Measurements from ENCODE around the gene SPATA31C2. TPM values are rescaled to one million over a fixed set of nuclear protein-coding genes. Genes with fewer than 3 reads are reported as not detected.

SPATA31C2 gene
- total and polyA plus RNA-seq, 7 experiments from 2014 or later = 0.17 TPM; not detected in 6

- peaks cover 10 to 44% (median 19%) of the 10 kb centered on the region in 5 donors for H3K27me3 Mint-ChIP-seq
- Histone ChIP-seq H3K4me1 (ENCODE audit: control insufficient read depth in 2 of 2, insufficient read depth in 2 of 2, low read length in 2 of 2) (no peaks in the 10 kb centered on the region), H3K36me3 (ENCODE audit: control insufficient read depth in 2 of 3, insufficient read depth in 3 of 3, low read length in 3 of 3) (no peaks in the 10 kb centered on the region), H3K9me3 (ENCODE audit: control insufficient read depth in 2 of 3, low read length in 3 of 3) (no peaks in the 10 kb centered on the region), H3K4me3 (ENCODE audit: low read length) (no peak overlapping the region), H3K27ac (ENCODE audit: low read depth, low read length) (no peak overlapping the region), H3K27me3 (ENCODE audit: control insufficient read depth in 2 of 2, insufficient read depth in 2 of 2, low read length in 2 of 2) (peaks cover 0 to 3% of the 10 kb centered on the region in 2 donors)
- no peak for ATAC-seq
- peaks cover 0 to 11% (median 0%) of the 10 kb centered on the region in 11 donors for H3K9me3 Mint-ChIP-seq
- CTCF ChIA-PET = no interaction called here
- H3K4me3 Mint-ChIP-seq = peak overlapping the region in 1 of 10 donors; percentile 21
- H3K27ac Mint-ChIP-seq = no peak overlapping the region
- intact Hi-C loops (cut with micrococcal nuclease) = no loop called here
- H3K4me1 Mint-ChIP-seq = peaks cover 0 to 25% (median 13%) of the 10 kb centered on the region in 7 donors
- peaks cover 0 to 3% (median 0%) of the 10 kb centered on the region in 5 donors for H3K36me3 Mint-ChIP-seq
- POLR2A ChIA-PET = no interaction called here
- no peak for DNase-seq
These were observed 41.9 kb upstream of the SPATA31C2 start for GRCh38 chr9:88180081-88180765.

GRCh38 chr9:88179062-88179521, 40.8 kb upstream of the SPATA31C2 start:
- DNase-seq (peak in 1 of 9 donors; percentile 22), ATAC-seq (peak; percentile 73)
- intact Hi-C loops (cut with micrococcal nuclease) = loop anchor here in 1 of 2 donors (10.0 kb wide), 1 partner anchor 494 kb away; no protein-coding TSS in a partner anchor
- H3K36me3 Mint-ChIP-seq = peaks cover 0 to 3% (median 0%) of the 10 kb centered on the region in 5 donors
- H3K36me3 ChIP-seq (ENCODE audit: control insufficient read depth in 2 of 3, insufficient read depth in 3 of 3, low read length in 3 of 3) = no peaks in the 10 kb centered on the region
- ChIA-PET POLR2A (no interaction called here), CTCF (no interaction called here)
- H3K27me3 ChIP-seq (ENCODE audit: control insufficient read depth in 2 of 2, insufficient read depth in 2 of 2, low read length in 2 of 2) = peaks cover 0 to 3% of the 10 kb centered on the region in 2 donors
- H3K27me3 Mint-ChIP-seq = peaks cover 10 to 48% (median 17%) of the 10 kb centered on the region in 5 donors
- no peaks in the 10 kb centered on the region for H3K9me3 ChIP-seq (ENCODE audit: control insufficient read depth in 2 of 3, low read length in 3 of 3)
- H3K27ac Mint-ChIP-seq = peak overlapping the region in 2 of 9 donors; percentile 10 to 43
- no peaks in the 10 kb centered on the region for H3K4me1 ChIP-seq (ENCODE audit: control insufficient read depth in 2 of 2, insufficient read depth in 2 of 2, low read length in 2 of 2)
- no peak overlapping the region for H3K4me3 ChIP-seq (ENCODE audit: low read length)
- peak overlapping the region in 3 of 10 donors; percentile 32 to 64 (median 50) for H3K4me3 Mint-ChIP-seq
- no peak overlapping the region for H3K27ac ChIP-seq (ENCODE audit: low read depth, low read length)
- peaks cover 0 to 11% (median 0%) of the 10 kb centered on the region in 11 donors for H3K9me3 Mint-ChIP-seq
- peaks cover 0 to 25% (median 13%) of the 10 kb centered on the region in 7 donors for H3K4me1 Mint-ChIP-seq

- ChIA-PET POLR2A (no interaction called here), CTCF (no interaction called here)
- ATAC-seq = no peak
- Histone ChIP-seq H3K27me3 (ENCODE audit: control insufficient read depth in 2 of 2, insufficient read depth in 2 of 2, low read length in 2 of 2) (peaks cover 0 to 3% of the 10 kb centered on the region in 2 donors), H3K9me3 (ENCODE audit: control insufficient read depth in 2 of 3, low read length in 3 of 3) (no peaks in the 10 kb centered on the region), H3K27ac (ENCODE audit: low read depth, low read length) (no peak overlapping the region), H3K36me3 (ENCODE audit: control insufficient read depth in 2 of 3, insufficient read depth in 3 of 3, low read length in 3 of 3) (no peaks in the 10 kb centered on the region), H3K4me3 (ENCODE audit: low read length) (no peak overlapping the region), H3K4me1 (ENCODE audit: control insufficient read depth in 2 of 2, insufficient read depth in 2 of 2, low read length in 2 of 2) (no peaks in the 10 kb centered on the region)
- Mint-ChIP-seq H3K27me3 (peaks cover 10 to 46% (median 17%) of the 10 kb centered on the region in 5 donors), H3K36me3 (peaks cover 0 to 3% (median 0%) of the 10 kb centered on the region in 5 donors), H3K4me3 (peak overlapping the region in 2 of 10 donors; percentile 50 to 64), H3K9me3 (peaks cover 0 to 11% (median 0%) of the 10 kb centered on the region in 11 donors), H3K4me1 (peaks cover 0 to 25% (median 13%) of the 10 kb centered on the region in 7 donors), H3K27ac (peak overlapping the region in 1 of 9 donors; percentile 43)
- intact Hi-C loops (cut with micrococcal nuclease) = loop anchor here in 1 of 2 donors (10.0 kb wide), 1 partner anchor 494 kb away; no protein-coding TSS in a partner anchor
- no peak for DNase-seq
These were observed 40.4 kb upstream of the SPATA31C2 start for GRCh38 chr9:88178641-88179040.

- Mint-ChIP-seq H3K4me3 (no peak overlapping the region), H3K4me1 (peaks cover 0 to 25% (median 13%) of the 10 kb centered on the region in 7 donors), H3K27me3 (peaks cover 0 to 38% (median 17%) of the 10 kb centered on the region in 5 donors), H3K36me3 (peaks cover 0 to 3% (median 0%) of the 10 kb centered on the region in 5 donors), H3K27ac (no peak overlapping the region), H3K9me3 (peaks cover 0 to 11% (median 0%) of the 10 kb centered on the region in 11 donors)
- Histone ChIP-seq H3K9me3 (ENCODE audit: control insufficient read depth in 2 of 3, low read length in 3 of 3) (no peaks in the 10 kb centered on the region), H3K27me3 (ENCODE audit: control insufficient read depth in 2 of 2, insufficient read depth in 2 of 2, low read length in 2 of 2) (no peaks in the 10 kb centered on the region), H3K36me3 (ENCODE audit: control insufficient read depth in 2 of 3, insufficient read depth in 3 of 3, low read length in 3 of 3) (no peaks in the 10 kb centered on the region), H3K4me3 (ENCODE audit: low read length) (no peak overlapping the region), H3K4me1 (ENCODE audit: control insufficient read depth in 2 of 2, insufficient read depth in 2 of 2, low read length in 2 of 2) (no peaks in the 10 kb centered on the region), H3K27ac (ENCODE audit: low read depth, low read length) (no peak overlapping the region)
- no peak for ATAC-seq
- intact Hi-C loops (cut with micrococcal nuclease) = loop anchor here in 1 of 2 donors (10.0 kb wide), 1 partner anchor 493 kb away; no protein-coding TSS in a partner anchor
- ChIA-PET POLR2A (no interaction called here), CTCF (interaction anchor here (0.6 kb wide), 1 partner anchor 403 kb away, joined by 4 read pairs; no protein-coding TSS in a partner anchor)
- no peak for DNase-seq
These were observed 39.1 kb upstream of the SPATA31C2 start for GRCh38 chr9:88177371-88177770.

DNA sequence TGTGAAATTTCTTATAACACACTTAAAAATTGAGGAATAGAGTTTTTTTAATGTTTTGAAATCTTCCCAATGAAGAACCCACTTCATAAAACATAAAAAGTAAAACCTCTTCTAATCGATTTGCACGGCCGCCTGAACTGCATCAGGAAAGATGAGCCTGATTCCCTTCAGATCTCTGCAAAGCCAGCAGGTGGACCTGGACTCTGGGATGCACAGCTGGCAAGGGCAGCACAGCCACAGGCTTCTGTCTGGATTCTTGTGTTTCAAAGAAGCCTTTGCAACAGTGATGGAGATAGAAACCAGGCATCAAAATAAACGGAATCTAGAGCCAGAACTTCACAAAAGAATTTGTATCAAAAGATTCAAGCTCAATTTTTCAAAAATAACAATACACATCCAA, 36.0 kb upstream of the SPATA31C2 start:
- Mint-ChIP-seq H3K27me3 (peaks cover 0 to 47% (median 7%) of the 10 kb centered on the region in 5 donors), H3K27ac (peak overlapping the region in 1 of 9 donors; percentile 11), H3K4me3 (no peak overlapping the region), H3K9me3 (peaks cover 0 to 8% (median 0%) of the 10 kb centered on the region in 11 donors), H3K36me3 (peaks cover 0 to 3% (median 0%) of the 10 kb centered on the region in 5 donors), H3K4me1 (peaks cover 0 to 17% (median 9%) of the 10 kb centered on the region in 7 donors)
- intact Hi-C loops (cut with micrococcal nuclease) = loop anchor here in 1 of 2 donors (10.0 kb wide), 1 partner anchor 490 kb away; no protein-coding TSS in a partner anchor
- Histone ChIP-seq H3K4me1 (ENCODE audit: control insufficient read depth in 2 of 2, insufficient read depth in 2 of 2, low read length in 2 of 2) (no peaks in the 10 kb centered on the region), H3K27me3 (ENCODE audit: control insufficient read depth in 2 of 2, insufficient read depth in 2 of 2, low read length in 2 of 2) (no peaks in the 10 kb centered on the region), H3K36me3 (ENCODE audit: control insufficient read depth in 2 of 3, insufficient read depth in 3 of 3, low read length in 3 of 3) (no peaks in the 10 kb centered on the region), H3K27ac (ENCODE audit: low read depth, low read length) (no peak overlapping the region), H3K9me3 (ENCODE audit: control insufficient read depth in 2 of 3, low read length in 3 of 3) (no peaks in the 10 kb centered on the region), H3K4me3 (ENCODE audit: low read length) (no peak overlapping the region)
- no peak for ATAC-seq
- POLR2A ChIA-PET = no interaction called here
- DNase-seq = no peak
- CTCF ChIA-PET = no interaction called here

DNA sequence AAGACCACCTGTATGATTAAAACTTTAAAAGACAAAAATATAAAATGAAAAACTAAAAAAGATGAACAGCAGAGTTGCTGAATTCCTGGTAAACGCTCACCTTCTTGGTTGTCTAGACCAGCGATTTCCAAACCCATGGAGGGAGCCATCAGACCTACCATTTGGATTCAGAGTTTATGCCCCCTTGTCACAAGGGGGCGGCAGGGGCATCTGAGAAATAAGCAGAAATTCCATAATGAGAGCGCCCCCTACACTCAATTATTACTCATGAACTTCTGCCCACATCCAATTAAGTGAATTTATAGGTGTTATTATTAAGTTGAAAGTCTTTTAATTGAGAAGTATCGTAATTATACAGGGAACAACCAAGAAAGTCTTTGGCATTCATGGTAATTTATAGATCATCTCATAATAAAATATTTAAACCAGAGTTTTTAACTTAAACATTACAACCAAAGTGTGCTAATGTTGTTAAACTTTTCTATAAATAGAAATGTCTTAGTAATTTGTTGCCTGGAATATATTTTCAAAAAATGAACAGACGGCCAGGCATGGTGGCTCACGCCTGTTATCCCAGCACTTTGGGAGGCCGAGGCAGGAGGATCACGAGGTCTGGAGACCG, 35.2 kb upstream of the SPATA31C2 start:
- peak; percentile 72 for ATAC-seq
- intact Hi-C loops (cut with micrococcal nuclease) = loop anchor here (1.0 to 10.0 kb wide), 5 partner anchors 199 to 827 kb away; partner anchors contain the start of genes SPIN1 (in 2 of the 2) and CDK20 (in 1 of the 2)
- POLR2A ChIA-PET = no interaction called here

More for the DNA sequence above, 35.2 kb upstream of the SPATA31C2 start:
- Histone ChIP-seq H3K27me3 (ENCODE audit: control insufficient read depth in 2 of 2, insufficient read depth in 2 of 2, low read length in 2 of 2) (no peaks in the 10 kb centered on the region), H3K36me3 (ENCODE audit: control insufficient read depth in 2 of 3, insufficient read depth in 3 of 3, low read length in 3 of 3) (no peaks in the 10 kb centered on the region), H3K27ac (ENCODE audit: low read depth, low read length) (no peak overlapping the region), H3K4me1 (ENCODE audit: control insufficient read depth in 2 of 2, insufficient read depth in 2 of 2, low read length in 2 of 2) (no peaks in the 10 kb centered on the region), H3K9me3 (ENCODE audit: control insufficient read depth in 2 of 3, low read length in 3 of 3) (no peaks in the 10 kb centered on the region), H3K4me3 (ENCODE audit: low read length) (no peak overlapping the region)
- CTCF ChIA-PET = no interaction called here
- Mint-ChIP-seq H3K27ac (no peak overlapping the region), H3K4me3 (no peak overlapping the region), H3K27me3 (peaks cover 0 to 42% (median 7%) of the 10 kb centered on the region in 5 donors), H3K36me3 (peaks cover 0 to 3% (median 0%) of the 10 kb centered on the region in 5 donors), H3K9me3 (peaks cover 0 to 4% (median 0%) of the 10 kb centered on the region in 11 donors), H3K4me1 (peaks cover 0 to 9% (median 2%) of the 10 kb centered on the region in 7 donors)
- DNase-seq = peak in 8 of 9 donors; percentile 28 to 64 (median 52)

All from naive thymus-derived CD4-positive, alpha-beta T cell (primary cell).